ENCODE data around the gene ZXDC. TPM values are rescaled to one million over a fixed set of nuclear protein-coding genes. Genes with fewer than 3 reads are reported as not detected.

Gene ZXDC
- total RNA-seq, 4 donors from 2014 or later: 54.0 to 77.4 (median 68.0) TPM

DNA sequence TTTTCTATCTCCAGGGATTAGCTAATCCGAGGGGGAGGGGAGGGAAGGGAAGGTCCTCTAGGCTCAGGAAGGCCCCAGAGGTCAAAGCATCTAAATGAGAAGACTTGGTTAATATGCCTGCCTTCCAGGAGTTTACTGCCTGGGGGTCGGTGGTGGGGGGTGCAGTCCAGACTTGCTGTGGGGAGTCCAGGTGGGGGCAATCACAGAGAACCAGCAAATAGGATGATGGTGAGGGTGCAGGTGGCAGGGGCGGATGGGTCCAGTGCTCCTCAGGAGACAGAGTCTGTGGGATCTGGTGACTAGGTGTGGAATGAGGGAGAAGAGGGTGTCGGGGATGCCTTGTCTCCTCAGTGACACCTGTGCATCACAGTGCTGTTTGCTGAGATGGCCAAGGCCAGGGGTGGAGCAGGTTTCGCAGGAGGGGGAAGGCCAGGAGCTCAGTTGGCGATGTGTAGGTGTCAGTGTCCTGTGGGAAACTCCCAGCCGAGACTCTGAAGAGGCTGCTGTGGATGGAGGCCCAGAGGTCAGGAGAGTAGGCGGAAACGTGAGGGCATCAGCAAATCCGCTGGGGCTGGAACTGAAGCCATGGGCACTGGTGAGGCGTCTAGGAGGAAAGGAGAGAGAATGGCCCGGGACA lies 72.9 kb downstream of the ZXDC start:
- 73 to 81% methylated on average over 12 of the region's 12 CpGs for WGBS, 2 donors
- Histone ChIP-seq H3K4me1 (no peaks in the 10 kb centered on the region), H3K27me3 (peaks cover 0 to 24% of the 10 kb centered on the region in 2 donors), H3K27ac (no peak overlapping the region), H3K4me3 (no peak overlapping the region), H3K36me3 (no peaks in the 10 kb centered on the region), H3K9me3 (peaks cover 0 to 10% (median 0%) of the 10 kb centered on the region in 4 donors)
- TF ChIP-seq, protein P1, sequence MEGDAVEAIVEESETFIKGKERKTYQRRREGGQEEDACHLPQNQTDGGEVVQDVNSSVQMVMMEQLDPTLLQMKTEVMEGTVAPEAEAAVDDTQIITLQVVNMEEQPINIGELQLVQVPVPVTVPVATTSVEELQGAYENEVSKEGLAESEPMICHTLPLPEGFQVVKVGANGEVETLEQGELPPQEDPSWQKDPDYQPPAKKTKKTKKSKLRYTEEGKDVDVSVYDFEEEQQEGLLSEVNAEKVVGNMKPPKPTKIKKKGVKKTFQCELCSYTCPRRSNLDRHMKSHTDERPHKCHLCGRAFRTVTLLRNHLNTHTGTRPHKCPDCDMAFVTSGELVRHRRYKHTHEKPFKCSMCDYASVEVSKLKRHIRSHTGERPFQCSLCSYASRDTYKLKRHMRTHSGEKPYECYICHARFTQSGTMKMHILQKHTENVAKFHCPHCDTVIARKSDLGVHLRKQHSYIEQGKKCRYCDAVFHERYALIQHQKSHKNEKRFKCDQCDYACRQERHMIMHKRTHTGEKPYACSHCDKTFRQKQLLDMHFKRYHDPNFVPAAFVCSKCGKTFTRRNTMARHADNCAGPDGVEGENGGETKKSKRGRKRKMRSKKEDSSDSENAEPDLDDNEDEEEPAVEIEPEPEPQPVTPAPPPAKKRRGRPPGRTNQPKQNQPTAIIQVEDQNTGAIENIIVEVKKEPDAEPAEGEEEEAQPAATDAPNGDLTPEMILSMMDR (IDR thresholded peaks at IDR 0.05): no peak
- TF ChIP-seq POLR2A (IDR thresholded peaks at IDR 0.05) (no peak), EP300 (IDR thresholded peaks at IDR 0.05) (no peak)
- no peak for DNase-seq (ENCODE audit: low spot score in 2 of 2)

DNA sequence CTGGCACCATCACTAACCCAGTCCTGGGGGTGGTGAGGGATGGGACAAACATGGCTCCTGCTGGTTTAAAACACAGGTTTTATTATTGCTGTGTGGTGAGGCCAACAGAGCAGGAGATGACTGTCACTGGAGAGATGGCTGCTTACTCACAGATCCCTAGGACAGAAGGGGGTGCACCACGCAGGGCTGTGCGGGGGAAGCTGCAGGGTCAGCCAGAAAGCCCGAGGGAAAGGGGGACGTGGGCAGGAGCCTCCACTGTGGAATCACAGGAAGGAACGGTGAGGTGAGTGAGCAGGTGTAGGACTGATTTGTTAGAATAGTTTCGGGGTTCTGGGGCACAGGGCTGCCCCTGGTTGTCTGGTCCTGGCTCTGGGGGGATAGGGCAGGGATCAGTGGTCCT lies 73.5 kb downstream of the ZXDC start:
- TF ChIP-seq POLR2A (IDR thresholded peaks at IDR 0.05) (no peak), EP300 (IDR thresholded peaks at IDR 0.05) (no peak)
- TF ChIP-seq, protein P1 (IDR thresholded peaks at IDR 0.05): no peak
- WGBS, 2 donors: 76 to 78% methylated on average over 6 of the region's 6 CpGs

DNA sequence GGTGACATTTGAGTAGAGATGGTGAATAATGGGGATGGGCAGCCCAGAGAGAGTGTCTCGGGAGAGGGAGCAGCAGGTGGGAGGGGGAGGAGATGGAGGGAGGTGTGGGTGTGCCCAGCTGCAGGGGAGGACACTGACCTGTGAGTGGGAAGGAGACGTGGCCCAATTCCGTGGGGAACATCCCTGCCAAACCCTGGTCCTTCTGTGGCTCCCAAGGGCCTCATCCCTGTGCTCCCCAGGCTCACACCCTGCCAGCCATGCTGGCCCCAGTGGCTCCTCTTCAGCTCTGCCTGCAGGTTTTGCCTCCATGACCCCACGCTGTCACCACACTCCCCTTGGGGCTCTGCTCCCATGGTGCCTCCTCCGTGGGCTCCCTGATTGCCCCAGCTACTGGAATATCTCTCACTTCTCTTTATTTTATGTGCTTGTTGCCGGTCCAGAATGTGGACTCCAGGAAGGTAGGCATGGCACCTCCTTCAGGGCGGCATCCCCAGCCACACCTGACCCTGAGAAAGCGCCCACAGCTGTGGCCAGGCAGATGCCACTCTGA lies 74.0 kb downstream of the ZXDC start:
- Histone ChIP-seq H3K27ac (no peak overlapping the region), H3K9me3 (peaks cover 0 to 10% (median 0%) of the 10 kb centered on the region in 4 donors), H3K4me3 (no peak overlapping the region), H3K36me3 (no peaks in the 10 kb centered on the region), H3K27me3 (peaks cover 0 to 15% of the 10 kb centered on the region in 2 donors), H3K4me1 (no peaks in the 10 kb centered on the region)
- no peak for TF ChIP-seq EP300 (IDR thresholded peaks at IDR 0.05)
- TF ChIP-seq, protein P1 (IDR thresholded peaks at IDR 0.05): no peak
- no peak for TF ChIP-seq POLR2A (IDR thresholded peaks at IDR 0.05)
- DNase-seq (ENCODE audit: low spot score in 2 of 2): no peak
- 68 to 69% methylated on average over 7 to 8 of the region's 8 CpGs for WGBS, 2 donors

More for the DNA sequence above, 73.5 kb downstream of the ZXDC start:
- no peak for DNase-seq (ENCODE audit: low spot score in 2 of 2)
- no peak overlapping the region for H3K27ac ChIP-seq
- H3K27me3 ChIP-seq: peaks cover 0 to 20% of the 10 kb centered on the region in 2 donors
- H3K36me3 ChIP-seq: no peaks in the 10 kb centered on the region
- H3K9me3 ChIP-seq: peaks cover 0 to 10% (median 0%) of the 10 kb centered on the region in 4 donors
- no peaks in the 10 kb centered on the region for H3K4me1 ChIP-seq
- no peak overlapping the region for H3K4me3 ChIP-seq

DNA sequence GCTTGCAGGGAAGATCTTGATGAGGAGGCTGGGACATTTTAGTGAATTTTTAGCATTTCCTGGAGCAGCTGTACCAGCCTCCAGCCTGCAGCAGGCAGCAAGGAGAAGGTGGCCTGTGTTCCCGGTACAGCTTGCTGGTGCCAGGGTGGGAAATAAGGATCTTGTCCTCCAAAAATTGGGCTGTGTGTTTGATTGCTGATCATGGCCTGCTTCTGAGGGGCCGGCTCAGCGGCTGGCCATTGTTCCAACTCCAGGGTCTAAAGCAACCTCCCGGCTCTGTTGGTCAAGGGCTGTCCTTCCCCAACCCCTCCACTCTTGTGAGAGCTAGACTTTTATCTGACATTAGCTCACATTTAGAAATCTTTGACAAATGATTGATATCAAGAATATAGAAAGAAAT lies 75.9 kb downstream of the ZXDC start:
- Histone ChIP-seq H3K27ac (no peak overlapping the region), H3K36me3 (no peaks in the 10 kb centered on the region), H3K4me1 (peaks cover 0 to 5% (median 2%) of the 10 kb centered on the region in 4 donors), H3K27me3 (no peaks in the 10 kb centered on the region), H3K4me3 (no peak overlapping the region), H3K9me3 (peaks cover 0 to 10% (median 0%) of the 10 kb centered on the region in 4 donors)
- WGBS, 2 donors: 77 to 89% methylated on average over 4 of the region's 4 CpGs
- TF ChIP-seq, protein P1 (IDR thresholded peaks at IDR 0.05): no peak
- TF ChIP-seq POLR2A (IDR thresholded peaks at IDR 0.05): no peak
- DNase-seq (ENCODE audit: low spot score in 2 of 2): no peak

DNA sequence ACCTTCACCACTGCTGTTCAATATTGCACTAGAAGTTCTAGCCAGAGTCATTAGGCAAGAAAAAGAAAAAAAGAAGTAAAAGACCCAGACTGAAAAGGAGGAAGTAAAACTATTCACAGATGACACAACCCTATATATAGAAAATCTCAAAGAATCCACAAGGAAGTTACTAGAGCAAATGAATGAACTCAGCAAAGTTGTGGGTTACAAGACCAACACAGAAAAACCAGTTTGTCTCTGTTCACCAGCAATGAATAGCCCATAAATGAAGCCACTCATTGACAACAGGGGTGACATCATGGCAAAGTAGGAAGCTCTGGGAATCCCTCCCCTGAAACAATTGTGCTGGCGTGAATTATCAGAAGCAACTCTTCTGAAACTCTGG lies 76.3 kb downstream of the ZXDC start:
- no peak overlapping the region for H3K4me3 ChIP-seq
- DNase-seq (ENCODE audit: low spot score in 2 of 2): no peak
- no peaks in the 10 kb centered on the region for H3K36me3 ChIP-seq
- H3K27me3 ChIP-seq: peaks cover 0 to 2% of the 10 kb centered on the region in 2 donors
- no peak overlapping the region for H3K27ac ChIP-seq
- peaks cover 0 to 10% (median 0%) of the 10 kb centered on the region in 4 donors for H3K9me3 ChIP-seq
- TF ChIP-seq POLR2A (IDR thresholded peaks at IDR 0.05) (no peak), EP300 (IDR thresholded peaks at IDR 0.05) (no peak)
- TF ChIP-seq, protein P1 (IDR thresholded peaks at IDR 0.05): no peak
- 55 to 58% methylated on average over 1 of the region's 1 CpG for WGBS, 2 donors
- peaks cover 0 to 9% (median 4%) of the 10 kb centered on the region in 4 donors for H3K4me1 ChIP-seq

Measured in tibial nerve (tissue), 4 donors.